Measurements from ENCODE around the gene ZPBP2. TPM values are rescaled to one million over a fixed set of nuclear protein-coding genes. Genes with fewer than 3 reads are reported as not detected.
"Not testable (repeated sequence)": the region's sequence is repeated elsewhere in the genome, so short reads cannot be mapped to it uniquely, and the experiment has no call there.

Gene ZPBP2
- not detected in 2 replicates for total RNA-seq

GRCh38 chr17:39867880-39868553 lies at the start of gene ZPBP2:
Gene ZPBP2 (plus strand): TSS chr17:39868202. CDS start chr17:39868355, 153 bp downstream.
- DNase-seq (ENCODE audit: low read depth, low spot score): no peak

GRCh38 chr17:39818358-39819000 lies 49.5 kb upstream of the ZPBP2 start:
- DNase-seq (ENCODE audit: low read depth, low spot score): no peak

- no peak for DNase-seq (ENCODE audit: low read depth, low spot score)
Measured at GRCh38 chr17:39820541-39820940, 47.5 kb upstream of the ZPBP2 start.

- DNase-seq (ENCODE audit: low read depth, low spot score): no peak
Measured at GRCh38 chr17:39820987-39821386, 47.0 kb upstream of the ZPBP2 start.

- no peak for DNase-seq (ENCODE audit: low read depth, low spot score)
Measured at GRCh38 chr17:39822051-39822451, 46.0 kb upstream of the ZPBP2 start.

- DNase-seq (ENCODE audit: low read depth, low spot score): no peak
Measured at GRCh38 chr17:39823407-39824054, 44.5 kb upstream of the ZPBP2 start.

- DNase-seq (ENCODE audit: low read depth, low spot score): no peak
Measured at GRCh38 chr17:39826334-39826733, 41.7 kb upstream of the ZPBP2 start.

GRCh38 chr17:39828443-39828842 lies 39.6 kb upstream of the ZPBP2 start:
- no peak for DNase-seq (ENCODE audit: low read depth, low spot score)

- no peak for DNase-seq (ENCODE audit: low read depth, low spot score)
Measured at GRCh38 chr17:39831588-39831987, 36.4 kb upstream of the ZPBP2 start.

- DNase-seq (ENCODE audit: low read depth, low spot score): no peak
Measured at GRCh38 chr17:39834017-39834416, 34.0 kb upstream of the ZPBP2 start.

- DNase-seq (ENCODE audit: low read depth, low spot score): no peak
Measured at GRCh38 chr17:39835038-39835786, 32.8 kb upstream of the ZPBP2 start.

- no peak for DNase-seq (ENCODE audit: low read depth, low spot score)
Measured at GRCh38 chr17:39836117-39836516, 31.9 kb upstream of the ZPBP2 start.

- no peak for DNase-seq (ENCODE audit: low read depth, low spot score)
Measured at GRCh38 chr17:39838057-39838456, 29.9 kb upstream of the ZPBP2 start.

- DNase-seq (ENCODE audit: low read depth, low spot score): no peak
Measured at GRCh38 chr17:39838784-39839183, 29.2 kb upstream of the ZPBP2 start.

GRCh38 chr17:39841134-39841683 lies 26.8 kb upstream of the ZPBP2 start:
- DNase-seq (ENCODE audit: low read depth, low spot score): no peak

- no peak for DNase-seq (ENCODE audit: low read depth, low spot score)
Measured at GRCh38 chr17:39845052-39845846, 22.8 kb upstream of the ZPBP2 start.

- no peak for DNase-seq (ENCODE audit: low read depth, low spot score)
Measured at GRCh38 chr17:39846205-39846604, 21.8 kb upstream of the ZPBP2 start.

GRCh38 chr17:39848600-39848999 lies 19.4 kb upstream of the ZPBP2 start:
- no peak for DNase-seq (ENCODE audit: low read depth, low spot score)

- DNase-seq (ENCODE audit: low read depth, low spot score): not testable (repeated sequence)
Measured at GRCh38 chr17:39850186-39850585, 17.8 kb upstream of the ZPBP2 start.

GRCh38 chr17:39852239-39852638 lies 15.8 kb upstream of the ZPBP2 start:
- DNase-seq (ENCODE audit: low read depth, low spot score): no peak

- no peak for DNase-seq (ENCODE audit: low read depth, low spot score)
Measured at GRCh38 chr17:39854909-39855308, 13.1 kb upstream of the ZPBP2 start.

All from pulmonary artery endothelial cell (primary cell).